Measurements from ENCODE around the gene PDGFC. TPM values are rescaled to one million over a fixed set of nuclear protein-coding genes. Genes with fewer than 3 reads are reported as not detected.

The PDGFC gene
- polyA plus RNA-seq, 1 donor (not counting 4 experiments of a cell fraction or from before 2014, with no cell fraction given) = 29.7 TPM

- dilution Hi-C loops (cut with MboI; ENCODE audit: extremely low pct_ligation_motif_present, low sequenced_read_pairs) = no loop called here
- H3K4me3 ChIP-seq (ENCODE audit: control insufficient read depth in 2 of 3, extremely low read depth in 1 of 3, insufficient read depth in 2 of 3, low read depth in 1 of 3, low read length in 3 of 3) = no peak overlapping the region
- no peak overlapping the region for H2AFZ ChIP-seq (ENCODE audit: control insufficient read depth, low read length)
- H3K9me1 ChIP-seq (ENCODE audit: control insufficient read depth, extremely low read depth, insufficient read depth, low read length) = no peaks in the 10 kb centered on the region
- peaks cover 29% of the 10 kb centered on the region for H3K79me2 ChIP-seq (ENCODE audit: control insufficient read depth, insufficient read depth, low read length)
- H3K27me3 ChIP-seq (ENCODE audit: control insufficient read depth, extremely low read depth, insufficient read depth, low read length) = no peaks in the 10 kb centered on the region
- H3K9me3 ChIP-seq (ENCODE audit: control insufficient read depth, low read depth, low read length) = no peaks in the 10 kb centered on the region
- no peak overlapping the region for H3K9ac ChIP-seq (ENCODE audit: control insufficient read depth, extremely low read depth, insufficient read depth, low read length)
- TF ChIP-seq EZH2 (IDR thresholded peaks at IDR 0.05; ENCODE audit: low read length) = no peak
- TF ChIP-seq, protein P1, sequence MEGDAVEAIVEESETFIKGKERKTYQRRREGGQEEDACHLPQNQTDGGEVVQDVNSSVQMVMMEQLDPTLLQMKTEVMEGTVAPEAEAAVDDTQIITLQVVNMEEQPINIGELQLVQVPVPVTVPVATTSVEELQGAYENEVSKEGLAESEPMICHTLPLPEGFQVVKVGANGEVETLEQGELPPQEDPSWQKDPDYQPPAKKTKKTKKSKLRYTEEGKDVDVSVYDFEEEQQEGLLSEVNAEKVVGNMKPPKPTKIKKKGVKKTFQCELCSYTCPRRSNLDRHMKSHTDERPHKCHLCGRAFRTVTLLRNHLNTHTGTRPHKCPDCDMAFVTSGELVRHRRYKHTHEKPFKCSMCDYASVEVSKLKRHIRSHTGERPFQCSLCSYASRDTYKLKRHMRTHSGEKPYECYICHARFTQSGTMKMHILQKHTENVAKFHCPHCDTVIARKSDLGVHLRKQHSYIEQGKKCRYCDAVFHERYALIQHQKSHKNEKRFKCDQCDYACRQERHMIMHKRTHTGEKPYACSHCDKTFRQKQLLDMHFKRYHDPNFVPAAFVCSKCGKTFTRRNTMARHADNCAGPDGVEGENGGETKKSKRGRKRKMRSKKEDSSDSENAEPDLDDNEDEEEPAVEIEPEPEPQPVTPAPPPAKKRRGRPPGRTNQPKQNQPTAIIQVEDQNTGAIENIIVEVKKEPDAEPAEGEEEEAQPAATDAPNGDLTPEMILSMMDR (optimal IDR thresholded peaks at IDR 0.05 in 1 of 3, IDR thresholded peaks at IDR 0.05 in 1 of 3, conservative IDR thresholded peaks at IDR 0.05 in 1 of 3; ENCODE audit: extremely low read depth in 1 of 3, insufficient read depth in 2 of 3, low read length in 3 of 3) = no peak
- FAIRE-seq (peak; percentile 39), DNase-seq (ENCODE audit: low read depth, low spot score) (no peak)
- no peaks in the 10 kb centered on the region for H4K20me1 ChIP-seq (ENCODE audit: control insufficient read depth, extremely low read depth, insufficient read depth, low read length)
- no peaks in the 10 kb centered on the region for H3K36me3 ChIP-seq (ENCODE audit: control insufficient read depth in 2 of 2, extremely low read depth in 1 of 2, insufficient read depth in 2 of 2, low read length in 2 of 2)
- peaks cover 18% of the 10 kb centered on the region for H3K4me1 ChIP-seq (ENCODE audit: control insufficient read depth, extremely low read depth, insufficient read depth, low read length)
- peak overlapping the region; percentile 43 for H3K4me2 ChIP-seq (ENCODE audit: control insufficient read depth, extremely low read depth, insufficient read depth, low read depth, low read length)
- H3K27ac ChIP-seq (ENCODE audit: control insufficient read depth, insufficient read depth, low read length) = no peak overlapping the region
These were observed 65.3 kb downstream of the PDGFC start for GRCh38 chr4:156906325-156906724.

DNA sequence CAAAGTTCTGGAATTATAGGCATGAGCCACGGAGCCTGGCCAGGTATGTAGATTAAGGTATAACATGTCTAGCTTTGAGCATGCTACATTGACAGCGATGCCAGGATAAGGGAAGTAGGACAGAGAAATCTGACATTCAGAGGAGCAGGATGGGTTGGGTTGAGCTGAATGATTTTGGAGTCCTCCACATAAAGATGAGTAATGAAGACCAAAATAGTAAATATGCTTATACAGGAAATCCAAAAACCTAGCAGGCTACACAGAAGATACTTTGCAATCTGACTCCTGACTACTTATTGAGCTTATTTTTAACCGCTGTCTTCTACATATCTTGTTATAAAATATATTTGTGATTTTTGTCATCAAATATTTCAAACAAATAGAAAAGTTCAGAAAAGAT is 69.7 kb downstream of the PDGFC start:
- peak; percentile 83 for FAIRE-seq
- no peaks in the 10 kb centered on the region for H3K36me3 ChIP-seq (ENCODE audit: control insufficient read depth in 2 of 2, extremely low read depth in 1 of 2, insufficient read depth in 2 of 2, low read length in 2 of 2)
- H4K20me1 ChIP-seq (ENCODE audit: control insufficient read depth, extremely low read depth, insufficient read depth, low read length) = no peaks in the 10 kb centered on the region
- dilution Hi-C loops (cut with MboI; ENCODE audit: extremely low pct_ligation_motif_present, low sequenced_read_pairs) = no loop called here
- H2AFZ ChIP-seq (ENCODE audit: control insufficient read depth, low read length) = no peak overlapping the region
- peak overlapping the region in 2 of 3 experiments; percentile 2 to 30 for H3K4me3 ChIP-seq (ENCODE audit: control insufficient read depth in 2 of 3, extremely low read depth in 1 of 3, insufficient read depth in 2 of 3, low read depth in 1 of 3, low read length in 3 of 3)
- no peaks in the 10 kb centered on the region for H3K9me3 ChIP-seq (ENCODE audit: control insufficient read depth, low read depth, low read length)
- H3K79me2 ChIP-seq (ENCODE audit: control insufficient read depth, insufficient read depth, low read length) = peaks cover 28% of the 10 kb centered on the region
- TF ChIP-seq, protein P1 (optimal IDR thresholded peaks at IDR 0.05 in 1 of 3, IDR thresholded peaks at IDR 0.05 in 1 of 3, conservative IDR thresholded peaks at IDR 0.05 in 1 of 3; ENCODE audit: extremely low read depth in 1 of 3, insufficient read depth in 2 of 3, low read length in 3 of 3) = no peak
- no peak for TF ChIP-seq EZH2 (IDR thresholded peaks at IDR 0.05; ENCODE audit: low read length)
- H3K27ac ChIP-seq (ENCODE audit: control insufficient read depth, insufficient read depth, low read length) = peak overlapping the region; percentile 37
- DNase-seq (ENCODE audit: low read depth, low spot score) = no peak
- H3K9ac ChIP-seq (ENCODE audit: control insufficient read depth, extremely low read depth, insufficient read depth, low read length) = peak overlapping the region; percentile 7
- H3K27me3 ChIP-seq (ENCODE audit: control insufficient read depth, extremely low read depth, insufficient read depth, low read length) = no peaks in the 10 kb centered on the region
- peak overlapping the region; percentile 56 for H3K4me2 ChIP-seq (ENCODE audit: control insufficient read depth, extremely low read depth, insufficient read depth, low read depth, low read length)
- peaks cover 22% of the 10 kb centered on the region for H3K4me1 ChIP-seq (ENCODE audit: control insufficient read depth, extremely low read depth, insufficient read depth, low read length)
- no peaks in the 10 kb centered on the region for H3K9me1 ChIP-seq (ENCODE audit: control insufficient read depth, extremely low read depth, insufficient read depth, low read length)

Measured in keratinocyte (primary cell).